CD4-positive, alpha-beta T cell (primary cell): ENCODE results near the gene MEA1. TPM values are rescaled to one million over a fixed set of nuclear protein-coding genes. Genes with fewer than 3 reads are reported as not detected.
A peak's percentile ranks its signal among the peaks of the same experiment; 100 is the strongest.

Experiments used
- ATAC-seq: fragments of 200-7000 bp; cut with Tn5 transposase; one replicate; pipeline ENCODE4 v1.10.0; 2022; ENCODE audit warnings: mild to moderate bottlenecking; ENCODE audit not compliant: poor library complexity
- CTCF ChIA-PET: fragments of 350-600 bp; sonication (Branson Sonifier 250); formaldehyde crosslinking; loops from one replicate; lab custom pipeline; 2021; ENCODE audit warnings: antibody characterized with exemption, inconsistent platforms; lab: Charles Lee
- POLR2A ChIA-PET: fragments of 350-600 bp; sonication (Branson Sonifier 250); formaldehyde crosslinking; loops from one replicate; lab custom pipeline; 2021; ENCODE audit warnings: antibody characterized with exemption, inconsistent platforms; lab: Charles Lee
- DNase-seq, 14 experiments: peaks; one replicate each; pipeline ENCODE4 v3.0.0-alpha.2; 2013 to 2020; ENCODE audit warnings: mixed read lengths in 2 of 14
- H3K27ac ChIP-seq, 2 donors: one replicate each; pipeline versions ENCODE4 v1.5.1 to v1.7.0; 2013; ENCODE audit warnings: low read length in 2 of 2, low read depth in 1 of 2, mild to moderate bottlenecking in 1 of 2
- H3K27me3 ChIP-seq, 2 experiments: 1 replicate in 1 of 2; 2 replicates in 1 of 2; pipeline versions ENCODE4 v1.6.1 to v1.7.0; 2013; ENCODE audit warnings: low read length in 2 of 2, control low read depth in 1 of 2, mild to moderate bottlenecking in 1 of 2, moderate library complexity in 1 of 2; ENCODE audit not compliant: insufficient read depth in 2 of 2, control insufficient read depth in 1 of 2
- H3K36me3 ChIP-seq: one replicate; pipeline ENCODE4 v1.6.1; 2013; ENCODE audit warnings: low read length, control low read depth; ENCODE audit not compliant: insufficient read depth
- H3K4me1 ChIP-seq: one replicate; pipeline ENCODE4 v1.6.1; 2013; ENCODE audit warnings: low read length, control low read depth; ENCODE audit not compliant: insufficient read depth
- H3K4me3 ChIP-seq: one replicate; pipeline ENCODE4 v1.5.1; 2013; ENCODE audit warnings: mild to moderate bottlenecking, low read length, moderate library complexity
- H3K9me3 ChIP-seq, 2 experiments: 1 replicate in 1 of 2; 2 replicates in 1 of 2; pipeline versions ENCODE4 v1.6.1 to v1.7.0; 2013; ENCODE audit warnings: low read length in 2 of 2, mild to moderate bottlenecking in 2 of 2, control low read depth in 1 of 2, moderate library complexity in 1 of 2; ENCODE audit not compliant: control insufficient read depth in 1 of 2, insufficient read depth in 1 of 2
- H3K27ac Mint-ChIP-seq: one replicate; pipeline ENCODE4 v1.8.0; 2020; ENCODE audit warnings: mixed read lengths
- H3K27me3 Mint-ChIP-seq: one replicate; pipeline ENCODE4 v1.8.0; 2021; ENCODE audit warnings: mixed read lengths
- H3K36me3 Mint-ChIP-seq: one replicate; pipeline ENCODE4 v1.8.0; 2021; ENCODE audit warnings: low read depth, mixed read lengths
- H3K4me1 Mint-ChIP-seq: one replicate; pipeline ENCODE4 v1.8.0; 2021; ENCODE audit warnings: low read depth, mixed read lengths
- H3K4me3 Mint-ChIP-seq: one replicate; pipeline ENCODE4 v1.8.0; 2020; ENCODE audit warnings: mild to moderate bottlenecking, mixed read lengths
- H3K9me3 Mint-ChIP-seq: one replicate; pipeline ENCODE4 v1.8.0; 2020; ENCODE audit warnings: mixed read lengths
- intact Hi-C, 2 experiments: fragments of 100-400 bp; cut with DNase I in 1 of 2; cut with micrococcal nuclease in 1 of 2; formaldehyde crosslinking; loops; one replicate each; pipeline versions ENCODE4 v1.15.1 to v1.9.0; 2023 to 2025; cut with DNase I, micrococcal nuclease
- total RNA-seq, 174 experiments: library from RNA in 2 of 174; stranded (reverse) in 2 of 174; gene quantifications; one replicate each; pipeline ENCODE4 v1.2.3 and lab custom pipeline; 2021 to 2026
- TF ChIP-seq, protein P1 (sequence below): fragments of 200-600 bp; IDR thresholded peaks from one replicate; pipeline ENCODE4 v1.8.0; 2022; ENCODE audit warnings: antibody characterized with exemption, mild to moderate bottlenecking

MEA1 gene
- total RNA-seq, 2 experiments from 2014 or later: 13.6 to 17.0 TPM

- CTCF ChIA-PET: interaction anchor here (0.7 to 1.6 kb wide), 4 partner anchors 9 to 77 kb away, joined by 3 to 4 read pairs (median 4); partner anchors contain the start of genes CNPY3 and MEA1
These were observed 34.8 kb downstream of the MEA1 start, which contains the start of gene PEX6 for GRCh38 chr6:42978839-42979522. Gene PEX6 (minus strand): TSS chr6:42979181. CDS start chr6:42979150, 31 bp downstream.

GRCh38 chr6:42978487-42978838 is 35.3 kb downstream of the MEA1 start:
- Histone ChIP-seq H3K4me3 (peak overlapping the region; percentile 85), H3K27me3 (no peaks in the 10 kb centered on the region), H3K4me1 (peaks cover 45% of the 10 kb centered on the region), H3K27ac (peak overlapping the region; percentile 66 to 83), H3K9me3 (no peaks in the 10 kb centered on the region), H3K36me3 (peaks cover 8% of the 10 kb centered on the region)
- Mint-ChIP-seq H3K9me3 (no peaks in the 10 kb centered on the region), H3K4me1 (peaks cover 42% of the 10 kb centered on the region), H3K36me3 (peaks cover 22% of the 10 kb centered on the region), H3K4me3 (peak overlapping the region; percentile 91), H3K27me3 (no peaks in the 10 kb centered on the region), H3K27ac (peak overlapping the region; percentile 89)
- CTCF ChIA-PET: interaction anchor here (1.1 to 1.6 kb wide), 2 partner anchors 49 to 76 kb away, joined by 4 read pairs; partner anchors contain the start of gene CNPY3
- TF ChIP-seq, protein P1, sequence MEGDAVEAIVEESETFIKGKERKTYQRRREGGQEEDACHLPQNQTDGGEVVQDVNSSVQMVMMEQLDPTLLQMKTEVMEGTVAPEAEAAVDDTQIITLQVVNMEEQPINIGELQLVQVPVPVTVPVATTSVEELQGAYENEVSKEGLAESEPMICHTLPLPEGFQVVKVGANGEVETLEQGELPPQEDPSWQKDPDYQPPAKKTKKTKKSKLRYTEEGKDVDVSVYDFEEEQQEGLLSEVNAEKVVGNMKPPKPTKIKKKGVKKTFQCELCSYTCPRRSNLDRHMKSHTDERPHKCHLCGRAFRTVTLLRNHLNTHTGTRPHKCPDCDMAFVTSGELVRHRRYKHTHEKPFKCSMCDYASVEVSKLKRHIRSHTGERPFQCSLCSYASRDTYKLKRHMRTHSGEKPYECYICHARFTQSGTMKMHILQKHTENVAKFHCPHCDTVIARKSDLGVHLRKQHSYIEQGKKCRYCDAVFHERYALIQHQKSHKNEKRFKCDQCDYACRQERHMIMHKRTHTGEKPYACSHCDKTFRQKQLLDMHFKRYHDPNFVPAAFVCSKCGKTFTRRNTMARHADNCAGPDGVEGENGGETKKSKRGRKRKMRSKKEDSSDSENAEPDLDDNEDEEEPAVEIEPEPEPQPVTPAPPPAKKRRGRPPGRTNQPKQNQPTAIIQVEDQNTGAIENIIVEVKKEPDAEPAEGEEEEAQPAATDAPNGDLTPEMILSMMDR: no peak
- intact Hi-C loops: loop anchor here (2.0 to 5.0 kb wide), 3 partner anchors 50 to 450 kb away; partner anchors contain the start of genes CUL7 (in 2 of the 2) and CNPY3 (in 1 of the 2)
- DNase-seq (no peak), ATAC-seq (no peak)
- POLR2A ChIA-PET: interaction anchor here (0.7 to 3.9 kb wide), 29 partner anchors 8 to 1039 kb away, joined by 3 to 135 read pairs (median 6); partner anchors contain the start of genes ABCC10, BICRAL, CNPY3 and CUL7

More at GRCh38 chr6:42978839-42979522, 34.8 kb downstream of the MEA1 start, which contains the start of gene PEX6:
- H3K36me3 ChIP-seq: peaks cover 6% of the 10 kb centered on the region
- Mint-ChIP-seq H3K36me3 (peaks cover 22% of the 10 kb centered on the region), H3K4me3 (peak within 1 kb of the TSS; percentile 95), H3K9me3 (no peaks in the 10 kb centered on the region), H3K27me3 (no peaks in the 10 kb centered on the region), H3K27ac (peak within 1 kb of the TSS; percentile 97), H3K4me1 (peaks cover 47% of the 10 kb centered on the region)
- H3K4me3 ChIP-seq: peak within 1 kb of the TSS; percentile 85
- no peaks in the 10 kb centered on the region for H3K27me3 ChIP-seq
- POLR2A ChIA-PET: interaction anchor here (0.7 to 3.9 kb wide), 37 partner anchors 8 to 1268 kb away, joined by 3 to 135 read pairs (median 5); partner anchors contain the start of genes ABCC10, BICRAL, CNPY3 and CUL7
- peak within 1 kb of the TSS; percentile 83 to 85 for H3K27ac ChIP-seq
- intact Hi-C loops: loop anchor here (1.0 to 5.0 kb wide), 5 partner anchors 34 to 450 kb away; partner anchors contain the start of genes CNPY3 (in 2 of the 2), CUL7 (in 2 of the 2) and MEA1 (in 1 of the 2)
- DNase-seq (peak; percentile 81 to 98 (median 93)), ATAC-seq (peak; percentile 94)
- peaks cover 50% of the 10 kb centered on the region for H3K4me1 ChIP-seq
- no peaks in the 10 kb centered on the region for H3K9me3 ChIP-seq
- TF ChIP-seq, protein P1: no peak

DNA sequence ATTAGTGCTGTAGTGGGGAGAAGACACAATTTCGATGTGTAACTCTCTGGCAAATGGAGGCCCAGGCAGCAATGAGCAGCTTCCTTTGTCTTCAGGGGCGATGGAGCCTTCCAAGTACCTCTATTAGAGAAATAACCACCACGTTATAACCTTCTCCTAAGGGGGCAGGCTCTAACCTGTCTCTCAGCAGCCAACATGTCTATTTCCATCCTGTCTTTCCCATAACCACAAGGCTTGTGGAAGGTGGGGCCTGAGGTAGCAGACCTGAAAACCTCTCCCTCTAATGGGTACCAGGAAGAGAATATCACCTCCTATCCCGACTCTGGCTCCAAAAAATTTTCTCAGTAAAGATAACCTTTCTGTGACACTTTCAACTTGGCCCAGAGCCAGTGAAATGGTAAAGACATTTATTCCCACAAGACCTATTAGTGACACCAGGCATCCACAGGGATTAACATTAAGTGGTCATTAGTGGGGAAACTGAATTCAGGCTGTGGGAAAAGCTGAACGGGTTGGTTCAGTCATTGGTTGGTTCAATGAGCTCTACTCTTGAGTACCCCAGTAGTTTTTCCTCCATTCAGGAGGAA is 38.7 kb downstream of the MEA1 start:
- H3K4me1 Mint-ChIP-seq: peaks cover 33% of the 10 kb centered on the region
- intact Hi-C loops: loop anchor here (5.0 kb wide), 1 partner anchor 77 kb away; the partner anchor contains the start of gene CUL7 (in 2 of the 2)
- CTCF ChIA-PET: interaction anchor here (0.7 kb wide), 1 partner anchor 40 kb away, joined by 4 read pairs; no protein-coding TSS in a partner anchor
- DNase-seq (no peak), ATAC-seq (no peak)
- H3K36me3 Mint-ChIP-seq: peaks cover 22% of the 10 kb centered on the region
- H3K9me3 Mint-ChIP-seq: no peaks in the 10 kb centered on the region
- peaks cover 34% of the 10 kb centered on the region for H3K4me1 ChIP-seq
- POLR2A ChIA-PET: interaction anchor here (0.7 to 2.4 kb wide), 2 partner anchors 9 to 46 kb away, joined by 3 to 11 read pairs; partner anchors contain the start of genes CNPY3 and PPP2R5D
- H3K27me3 Mint-ChIP-seq: no peaks in the 10 kb centered on the region
- H3K27me3 ChIP-seq: no peaks in the 10 kb centered on the region
- H3K36me3 ChIP-seq: peaks cover 9% of the 10 kb centered on the region
- no peak overlapping the region for H3K4me3 ChIP-seq
- H3K27ac Mint-ChIP-seq: peak overlapping the region; percentile 56
- H3K4me3 Mint-ChIP-seq: no peak overlapping the region
- TF ChIP-seq, protein P1: no peak
- no peak overlapping the region for H3K27ac ChIP-seq
- H3K9me3 ChIP-seq: no peaks in the 10 kb centered on the region
